Stimulated activated naive B cell treated with anti-CD40 and anti-IgM and Interleukin-4, amounts not matched to agents 10 μg/mL and 1 μg/mL and 100 μg/mL, for 72 hours (primary cell): ENCODE results near the gene MUC6.

ENCODE experiments used
- ATAC-seq, 2 donors: fragments of 150-1000 bp; cut with Tn5 transposase; replicated peaks; 2 replicates each; pipeline ENCODE4 v1.10.0; 2021; ENCODE audit warnings: moderate library complexity in 1 of 2
- DNase-seq: peaks from one replicate; pipeline ENCODE4 v3.0.0; 2021
- H3K27ac Mint-ChIP-seq: one replicate; pipeline ENCODE4 v1.8.0; 2022; ENCODE audit warnings: mild to moderate bottlenecking, mixed read lengths
- H3K27me3 Mint-ChIP-seq, 2 donors: one replicate each; pipeline ENCODE4 v1.8.0; 2022; ENCODE audit warnings: mixed read lengths in 2 of 2
- H3K36me3 Mint-ChIP-seq, 2 donors: one replicate each; pipeline ENCODE4 v1.8.0; 2022; ENCODE audit warnings: mixed read lengths in 2 of 2, mild to moderate bottlenecking in 1 of 2
- H3K4me1 Mint-ChIP-seq, 2 donors: one replicate each; pipeline ENCODE4 v1.8.0; 2022; ENCODE audit warnings: mixed read lengths in 2 of 2, mild to moderate bottlenecking in 1 of 2
- H3K4me3 Mint-ChIP-seq, 2 donors: one replicate each; pipeline ENCODE4 v1.8.0; 2022; ENCODE audit warnings: mild to moderate bottlenecking in 2 of 2, mixed read lengths in 2 of 2, moderate library complexity in 1 of 2
- H3K9me3 Mint-ChIP-seq, 2 donors: one replicate each; pipeline ENCODE4 v1.8.0; 2022; ENCODE audit warnings: mixed read lengths in 2 of 2, mild to moderate bottlenecking in 1 of 2

Gene MUC6

DNA sequence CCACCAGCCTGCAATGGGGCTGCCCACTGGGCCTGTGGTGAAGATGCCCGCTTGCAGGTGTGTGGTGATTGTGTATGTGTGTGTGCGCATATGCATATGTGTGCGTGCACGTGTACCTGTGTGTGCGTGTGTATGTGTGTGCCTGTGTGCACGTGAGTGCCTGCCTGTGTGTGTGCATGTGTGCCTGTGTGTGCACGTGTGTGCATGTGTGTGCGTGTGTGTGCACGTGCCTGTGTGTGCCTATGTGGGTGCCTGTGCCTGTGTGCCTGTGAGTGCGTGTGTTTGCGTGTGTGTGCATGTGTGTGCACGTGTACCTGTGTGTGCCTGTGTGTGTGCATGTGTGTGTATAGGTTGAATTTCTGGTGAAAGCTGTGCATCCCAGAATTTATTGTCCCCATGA is 2.4 kb upstream of the MUC6 start:
- H3K36me3 Mint-ChIP-seq: no peaks in the 10 kb centered on the region
- peaks cover 0 to 2% of the 10 kb centered on the region in 2 donors for H3K4me1 Mint-ChIP-seq
- H3K27me3 Mint-ChIP-seq: peaks cover 4 to 10% of the 10 kb centered on the region in 2 donors
- DNase-seq (no peak), ATAC-seq (no peak)
- H3K4me3 Mint-ChIP-seq: no peak overlapping the region
- no peak overlapping the region for H3K27ac Mint-ChIP-seq
- peaks cover 0 to 1% of the 10 kb centered on the region in 2 donors for H3K9me3 Mint-ChIP-seq

- ATAC-seq (no peak), DNase-seq (no peak)
- Mint-ChIP-seq H3K4me1 (peaks cover 0 to 2% of the 10 kb centered on the region in 2 donors), H3K27me3 (peaks cover 4 to 7% of the 10 kb centered on the region in 2 donors), H3K36me3 (no peaks in the 10 kb centered on the region), H3K4me3 (no peak overlapping the region), H3K9me3 (peaks cover 0 to 1% of the 10 kb centered on the region in 2 donors), H3K27ac (no peak overlapping the region)
These were observed 1.8 kb upstream of the MUC6 start for GRCh38 chr11:1038361-1038760.

GRCh38 chr11:1037506-1038055 is 1.1 kb upstream of the MUC6 start:
- H3K27me3 Mint-ChIP-seq: peaks cover 4% of the 10 kb centered on the region in 2 donors
- H3K27ac Mint-ChIP-seq: no peak overlapping the region
- ATAC-seq (no peak), DNase-seq (no peak)
- H3K36me3 Mint-ChIP-seq: no peaks in the 10 kb centered on the region
- peaks cover 0 to 2% of the 10 kb centered on the region in 2 donors for H3K4me1 Mint-ChIP-seq
- H3K9me3 Mint-ChIP-seq: peaks cover under 1 to 2% of the 10 kb centered on the region in 2 donors
- H3K4me3 Mint-ChIP-seq: no peak overlapping the region

GRCh38 chr11:1036931-1037330 is 413 bp upstream of the MUC6 start:
- Mint-ChIP-seq H3K4me3 (no peak overlapping the region), H3K4me1 (peaks cover 0 to 2% of the 10 kb centered on the region in 2 donors), H3K27me3 (peaks cover 0 to 4% of the 10 kb centered on the region in 2 donors), H3K9me3 (peaks cover 6 to 7% of the 10 kb centered on the region in 2 donors), H3K36me3 (peaks cover 0 to 1% of the 10 kb centered on the region in 2 donors), H3K27ac (no peak overlapping the region)
- DNase-seq: no peak
- ATAC-seq: no peak

GRCh38 chr11:1035577-1036283 is 788 bp downstream of the MUC6 start:
- Mint-ChIP-seq H3K4me1 (peaks cover 0 to 2% of the 10 kb centered on the region in 2 donors), H3K9me3 (peaks cover 6 to 7% of the 10 kb centered on the region in 2 donors), H3K4me3 (no peak overlapping the region), H3K36me3 (peaks cover 0 to 1% of the 10 kb centered on the region in 2 donors), H3K27ac (no peak overlapping the region), H3K27me3 (peaks cover 0 to 4% of the 10 kb centered on the region in 2 donors)
- no peak for DNase-seq
- no peak for ATAC-seq

- H3K27me3 Mint-ChIP-seq: peaks cover 0 to 4% of the 10 kb centered on the region in 2 donors
- no peak overlapping the region for H3K4me3 Mint-ChIP-seq
These were observed 1.8 kb downstream of the MUC6 start for GRCh38 chr11:1034456-1035295.

DNA sequence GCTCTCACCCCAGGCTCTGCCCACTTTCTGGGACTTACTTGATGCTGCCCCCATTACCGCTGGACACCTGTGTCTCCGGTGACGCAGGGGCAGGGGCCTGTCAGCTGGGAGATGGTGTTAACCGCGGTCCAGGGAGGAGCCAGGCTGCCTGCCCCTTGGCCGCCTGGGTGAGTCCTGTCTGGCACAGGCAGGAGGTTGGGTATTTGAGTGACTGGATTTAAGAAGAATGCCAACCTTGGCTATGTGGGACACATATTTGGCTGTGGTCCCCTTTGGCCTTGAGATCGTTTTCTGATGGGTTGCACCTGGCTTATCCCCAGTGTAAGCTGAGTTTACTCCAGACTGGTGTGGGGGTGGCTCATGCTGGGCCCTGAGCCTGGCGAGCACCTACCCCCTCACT is 2.5 kb downstream of the MUC6 start:
- Mint-ChIP-seq H3K4me3 (no peak overlapping the region), H3K36me3 (peaks cover 0 to 1% of the 10 kb centered on the region in 2 donors), H3K27me3 (peaks cover 0 to 2% of the 10 kb centered on the region in 2 donors), H3K9me3 (peaks cover 6 to 7% of the 10 kb centered on the region in 2 donors), H3K4me1 (peaks cover 0 to 1% of the 10 kb centered on the region in 2 donors), H3K27ac (no peak overlapping the region)
- DNase-seq (no peak), ATAC-seq (no peak)

More at GRCh38 chr11:1034456-1035295, 1.8 kb downstream of the MUC6 start:
- Mint-ChIP-seq H3K4me1 (peaks cover 0 to 2% of the 10 kb centered on the region in 2 donors), H3K27ac (no peak overlapping the region), H3K36me3 (peaks cover 0 to 1% of the 10 kb centered on the region in 2 donors), H3K9me3 (peaks cover 6 to 7% of the 10 kb centered on the region in 2 donors)
- DNase-seq (no peak), ATAC-seq (no peak)

- Mint-ChIP-seq H3K4me3 (no peak overlapping the region), H3K36me3 (peaks cover 0 to 1% of the 10 kb centered on the region in 2 donors), H3K4me1 (peaks cover 0 to 2% of the 10 kb centered on the region in 2 donors), H3K27ac (no peak overlapping the region), H3K9me3 (peaks cover 6% of the 10 kb centered on the region in 2 donors), H3K27me3 (no peaks in the 10 kb centered on the region)
- DNase-seq (no peak), ATAC-seq (no peak)
These were observed 3.3 kb downstream of the MUC6 start for GRCh38 chr11:1033016-1033798.

DNA sequence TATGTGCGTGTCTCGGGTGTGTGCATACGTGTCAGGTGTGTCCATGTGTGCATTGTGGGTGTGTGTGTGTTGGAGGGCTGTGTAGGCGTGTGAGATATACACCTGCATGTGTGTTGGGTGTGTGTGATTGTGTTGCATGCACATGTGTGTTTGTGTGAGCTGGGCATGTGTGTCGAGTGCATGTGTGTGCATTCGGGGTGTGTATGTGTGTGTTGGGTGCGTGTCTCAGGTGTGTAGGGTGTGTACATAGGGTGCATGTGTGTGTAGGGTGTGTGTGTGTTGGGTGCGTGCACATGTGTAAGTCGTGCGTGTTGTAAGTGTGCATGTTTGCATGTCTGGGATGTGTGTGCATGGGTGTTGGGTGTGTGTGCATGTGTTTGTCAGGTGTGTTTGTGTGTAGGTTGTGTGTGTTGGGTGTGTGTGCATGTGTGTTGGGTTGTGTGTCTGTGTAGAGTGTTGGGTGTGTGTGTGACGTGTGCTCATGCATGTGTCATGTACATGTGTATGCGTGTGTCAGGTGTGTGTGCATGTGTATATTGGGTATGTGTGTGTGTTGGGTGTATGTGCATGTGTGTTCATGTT is 4.1 kb downstream of the MUC6 start:
- DNase-seq: no peak
- ATAC-seq: no peak
- Mint-ChIP-seq H3K4me1 (peaks cover 0 to 2% of the 10 kb centered on the region in 2 donors), H3K36me3 (peaks cover 0 to 1% of the 10 kb centered on the region in 2 donors), H3K27me3 (no peaks in the 10 kb centered on the region), H3K27ac (no peak overlapping the region), H3K4me3 (no peak overlapping the region), H3K9me3 (peaks cover 6% of the 10 kb centered on the region in 2 donors)

DNA sequence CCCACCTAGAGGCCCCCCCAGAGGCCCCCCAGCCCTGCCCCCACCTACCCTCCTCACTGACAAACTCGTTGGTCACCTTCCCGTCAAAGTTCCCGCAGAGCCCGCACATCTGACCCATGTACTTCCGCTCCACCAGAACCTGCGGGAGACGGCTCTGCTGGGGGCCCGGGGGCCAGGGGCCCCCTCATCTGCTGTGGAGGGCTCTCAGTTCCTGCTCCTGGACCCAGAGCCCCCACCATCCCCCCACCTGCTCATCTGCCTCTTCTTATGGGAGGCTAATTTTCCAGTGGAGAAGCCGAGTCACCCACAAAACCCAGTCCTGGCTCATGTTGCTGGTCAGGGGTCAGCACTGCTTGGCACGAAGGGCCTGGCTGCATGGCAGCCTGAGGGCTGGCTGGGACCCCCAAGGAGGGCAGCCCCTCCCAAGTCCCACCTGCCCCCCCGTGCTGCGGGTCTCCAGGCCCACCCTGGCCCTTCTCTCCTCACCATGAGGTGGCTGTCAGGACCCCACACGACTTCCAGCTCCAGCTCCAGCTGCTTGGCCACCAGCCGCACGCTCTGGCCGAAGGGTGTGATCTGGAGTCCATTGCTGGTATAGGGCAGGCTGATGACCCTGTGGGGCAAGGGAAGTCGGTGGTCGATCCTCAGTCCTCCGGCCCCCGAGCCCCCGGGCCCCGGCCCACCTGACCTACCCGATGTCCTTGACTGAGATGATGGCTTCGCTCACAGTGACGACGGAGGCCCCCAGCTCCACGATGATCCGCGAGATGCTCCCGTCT is 5.2 kb downstream of the MUC6 start:
- Mint-ChIP-seq H3K4me1 (peaks cover 0 to 2% of the 10 kb centered on the region in 2 donors), H3K9me3 (peaks cover 6% of the 10 kb centered on the region in 2 donors), H3K36me3 (peaks cover 0 to 1% of the 10 kb centered on the region in 2 donors), H3K27ac (no peak overlapping the region), H3K27me3 (no peaks in the 10 kb centered on the region), H3K4me3 (no peak overlapping the region)
- DNase-seq (no peak), ATAC-seq (no peak)

GRCh38 chr11:1030556-1030955 is 6.0 kb downstream of the MUC6 start:
- H3K27ac Mint-ChIP-seq: no peak overlapping the region
- H3K4me3 Mint-ChIP-seq: no peak overlapping the region
- H3K4me1 Mint-ChIP-seq: peaks cover 0 to 2% of the 10 kb centered on the region in 2 donors
- DNase-seq: no peak
- peaks cover 0 to 1% of the 10 kb centered on the region in 2 donors for H3K36me3 Mint-ChIP-seq
- no peaks in the 10 kb centered on the region for H3K27me3 Mint-ChIP-seq
- peaks cover 6% of the 10 kb centered on the region in 2 donors for H3K9me3 Mint-ChIP-seq
- no peak for ATAC-seq

- Mint-ChIP-seq H3K27ac (no peak overlapping the region), H3K4me1 (peaks cover 0 to 2% of the 10 kb centered on the region in 2 donors), H3K9me3 (peaks cover 6% of the 10 kb centered on the region in 2 donors), H3K36me3 (peaks cover 0 to 2% of the 10 kb centered on the region in 2 donors), H3K27me3 (no peaks in the 10 kb centered on the region), H3K4me3 (no peak overlapping the region)
- ATAC-seq (no peak), DNase-seq (no peak)
These were observed 6.4 kb downstream of the MUC6 start for GRCh38 chr11:1030086-1030485.

DNA sequence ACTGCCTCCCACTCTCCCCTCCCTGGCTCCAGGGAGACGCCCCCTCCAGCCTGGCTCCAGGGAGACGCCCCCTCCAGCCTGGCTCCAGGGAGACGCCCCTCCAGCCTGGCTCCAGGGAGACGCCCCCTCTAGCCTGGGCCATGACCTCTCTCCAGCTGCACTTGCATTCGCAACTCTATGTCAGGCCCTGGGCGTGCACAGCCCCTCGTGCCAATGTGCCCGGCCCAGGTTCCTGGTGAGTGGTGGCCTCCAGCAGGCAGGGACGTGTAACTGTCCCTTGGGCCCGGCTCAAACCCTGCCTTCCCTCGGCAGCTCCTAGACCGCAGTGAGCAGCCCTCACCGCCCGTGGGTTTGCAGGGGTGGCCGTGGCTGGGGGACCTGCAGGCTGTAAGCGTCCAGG is 6.9 kb downstream of the MUC6 start:
- Mint-ChIP-seq H3K4me3 (no peak overlapping the region), H3K27me3 (no peaks in the 10 kb centered on the region), H3K4me1 (peaks cover 0 to 2% of the 10 kb centered on the region in 2 donors), H3K27ac (no peak overlapping the region), H3K36me3 (peaks cover 0 to 4% of the 10 kb centered on the region in 2 donors), H3K9me3 (peaks cover 6% of the 10 kb centered on the region in 2 donors)
- DNase-seq: no peak
- no peak for ATAC-seq
